Measurements from ENCODE around the gene PAX6. TPM values are rescaled to one million over a fixed set of nuclear protein-coding genes. Genes with fewer than 3 reads are reported as not detected.
A peak's percentile ranks its signal among the peaks of the same experiment; 100 is the strongest.

Gene PAX6
- total and polyA plus RNA-seq, 9 of the 15 experiments (the other 6 are each of a cell fraction or from before 2014, with no cell fraction given): 1.5 to 10.9 (median 5.3) TPM

DNA sequence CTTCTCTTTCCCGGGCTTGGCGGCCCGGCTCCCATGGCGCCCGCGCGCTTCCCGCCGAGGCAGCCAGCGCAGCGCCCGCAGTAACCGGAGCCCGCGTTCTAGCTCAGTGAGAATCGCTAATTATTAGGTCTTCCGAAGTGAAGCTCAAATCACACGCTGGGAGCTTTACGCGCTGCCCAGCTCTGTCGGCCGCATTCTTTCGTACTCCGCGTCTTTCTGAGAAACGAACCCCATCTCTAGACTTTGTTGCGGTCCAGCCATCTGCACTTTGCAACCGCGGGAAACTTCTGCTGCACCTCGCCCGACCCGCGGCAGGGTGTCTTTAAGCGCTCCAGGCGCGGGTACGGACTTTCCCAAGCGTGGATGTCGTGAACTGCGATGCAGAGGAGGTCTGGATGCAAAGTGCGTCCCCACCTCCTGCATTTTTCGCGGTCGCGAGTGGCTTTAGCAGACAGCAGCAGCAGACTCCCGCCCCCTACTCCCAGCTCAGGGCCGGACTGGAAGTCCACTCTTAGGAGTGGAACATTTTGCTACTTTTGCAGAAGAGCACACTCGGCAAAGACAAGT is 6.0 kb upstream of the PAX6 start (continued):
- TF ChIP-seq BRD9 (IDR thresholded peaks at IDR 0.05; ENCODE audit: low read depth, partially characterized antibody) (no peak), NFRKB (IDR thresholded peaks at IDR 0.05; ENCODE audit: low read depth) (no peak), NRF1 (conservative IDR thresholded peaks at IDR 0.05 in 1 of 2, IDR thresholded peaks at IDR 0.05 in 1 of 2) (peak; percentile 13 to 43; a peak in 1 of 4 replicates), CREBBP (IDR thresholded peaks at IDR 0.05; ENCODE audit: low read depth, low read length) (no peak), SMARCA5 (IDR thresholded peaks at IDR 0.05) (no peak), ZFPM2 (CRISPR knock-in tag; IDR thresholded peaks at IDR 0.05) (no peak), KLF16 (IDR thresholded peaks at IDR 0.05) (no peak), CEBPG (CRISPR knock-in tag; IDR thresholded peaks at IDR 0.05) (0 out of 2 replicates have a peak, but pooled peaks have one; percentile 34), CEBPG (tag; conservative IDR thresholded peaks at IDR 0.05 in 1 of 2, IDR thresholded peaks at IDR 0.05 in 1 of 2) (no peak), NCOR1 (IDR thresholded peaks at IDR 0.05) (no peak), HMG20A (CRISPR knock-in tag; conservative IDR thresholded peaks at IDR 0.05) (no peak), MCM5 (IDR thresholded peaks at IDR 0.05; ENCODE audit: low read depth) (no peak), ZFP30 (CRISPR knock-in tag; IDR thresholded peaks at IDR 0.05; ENCODE audit: borderline replicate concordance) (no peak), ETS2 (tag; IDR thresholded peaks at IDR 0.05; ENCODE audit: borderline replicate concordance, poor library complexity, severe bottlenecking) (no peak), PTRF (tag; IDR thresholded peaks at IDR 0.05) (no peak), ZFP1 (CRISPR knock-in tag; IDR thresholded peaks at IDR 0.05) (no peak), TCF7L2 (IDR thresholded peaks at IDR 0.05; ENCODE audit: low read depth, low read length) (no peak), SAFB (IDR thresholded peaks at IDR 0.05; ENCODE audit: borderline replicate concordance, low read depth, low read length) (peak; percentile 41; the same call in 1 of the 2 replicates), TAF7 (tag; IDR thresholded peaks at IDR 0.05) (no peak), TARDBP (IDR thresholded peaks at IDR 0.05) (no peak), ZNF347 (CRISPR knock-in tag; IDR thresholded peaks at IDR 0.05; ENCODE audit: low read depth) (no peak), BHLHE40 (IDR thresholded peaks at IDR 0.05; ENCODE audit: low read length) (no peak), ESRRB (CRISPR knock-in tag; IDR thresholded peaks at IDR 0.05; ENCODE audit: borderline replicate concordance) (no peak), CHD1 (IDR thresholded peaks at IDR 0.05; ENCODE audit: low read length) (peak; percentile 34)
- TF ChIP-seq, protein P1, sequence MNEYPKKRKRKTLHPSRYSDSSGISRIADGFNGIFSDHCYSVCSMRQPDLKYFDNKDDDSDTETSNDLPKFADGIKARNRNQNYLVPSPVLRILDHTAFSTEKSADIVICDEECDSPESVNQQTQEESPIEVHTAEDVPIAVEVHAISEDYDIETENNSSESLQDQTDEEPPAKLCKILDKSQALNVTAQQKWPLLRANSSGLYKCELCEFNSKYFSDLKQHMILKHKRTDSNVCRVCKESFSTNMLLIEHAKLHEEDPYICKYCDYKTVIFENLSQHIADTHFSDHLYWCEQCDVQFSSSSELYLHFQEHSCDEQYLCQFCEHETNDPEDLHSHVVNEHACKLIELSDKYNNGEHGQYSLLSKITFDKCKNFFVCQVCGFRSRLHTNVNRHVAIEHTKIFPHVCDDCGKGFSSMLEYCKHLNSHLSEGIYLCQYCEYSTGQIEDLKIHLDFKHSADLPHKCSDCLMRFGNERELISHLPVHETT (CRISPR knock-in tag; conservative IDR thresholded peaks at IDR 0.05 in 1 of 2, IDR thresholded peaks at IDR 0.05 in 1 of 2): no peak
- TF ChIP-seq, protein P2, sequence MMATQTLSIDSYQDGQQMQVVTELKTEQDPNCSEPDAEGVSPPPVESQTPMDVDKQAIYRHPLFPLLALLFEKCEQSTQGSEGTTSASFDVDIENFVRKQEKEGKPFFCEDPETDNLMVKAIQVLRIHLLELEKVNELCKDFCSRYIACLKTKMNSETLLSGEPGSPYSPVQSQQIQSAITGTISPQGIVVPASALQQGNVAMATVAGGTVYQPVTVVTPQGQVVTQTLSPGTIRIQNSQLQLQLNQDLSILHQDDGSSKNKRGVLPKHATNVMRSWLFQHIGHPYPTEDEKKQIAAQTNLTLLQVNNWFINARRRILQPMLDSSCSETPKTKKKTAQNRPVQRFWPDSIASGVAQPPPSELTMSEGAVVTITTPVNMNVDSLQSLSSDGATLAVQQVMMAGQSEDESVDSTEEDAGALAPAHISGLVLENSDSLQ (IDR thresholded peaks at IDR 0.05): no peak
- TF ChIP-seq, protein P3, sequence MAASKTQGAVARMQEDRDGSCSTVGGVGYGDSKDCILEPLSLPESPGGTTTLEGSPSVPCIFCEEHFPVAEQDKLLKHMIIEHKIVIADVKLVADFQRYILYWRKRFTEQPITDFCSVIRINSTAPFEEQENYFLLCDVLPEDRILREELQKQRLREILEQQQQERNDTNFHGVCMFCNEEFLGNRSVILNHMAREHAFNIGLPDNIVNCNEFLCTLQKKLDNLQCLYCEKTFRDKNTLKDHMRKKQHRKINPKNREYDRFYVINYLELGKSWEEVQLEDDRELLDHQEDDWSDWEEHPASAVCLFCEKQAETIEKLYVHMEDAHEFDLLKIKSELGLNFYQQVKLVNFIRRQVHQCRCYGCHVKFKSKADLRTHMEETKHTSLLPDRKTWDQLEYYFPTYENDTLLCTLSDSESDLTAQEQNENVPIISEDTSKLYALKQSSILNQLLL (CRISPR knock-in tag; IDR thresholded peaks at IDR 0.05; ENCODE audit: borderline replicate concordance): no peak
- TF ChIP-seq, protein P4, sequence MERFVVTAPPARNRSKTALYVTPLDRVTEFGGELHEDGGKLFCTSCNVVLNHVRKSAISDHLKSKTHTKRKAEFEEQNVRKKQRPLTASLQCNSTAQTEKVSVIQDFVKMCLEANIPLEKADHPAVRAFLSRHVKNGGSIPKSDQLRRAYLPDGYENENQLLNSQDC (CRISPR knock-in tag; IDR thresholded peaks at IDR 0.05): no peak

All from K562 (cell line).